Osteocyte (in vitro differentiated cells): ENCODE results near the gene SUSD3. TPM values are rescaled to one million over a fixed set of nuclear protein-coding genes. Genes with fewer than 3 reads are reported as not detected.

Experiments
- DNase-seq: peaks from one replicate; pipeline ENCODE4 v3.0.0; 2021; ENCODE audit warnings: mixed read lengths; ENCODE audit not compliant: unreplicated experiment; ENCODE audit errors: extremely low spot score
- H3K27ac Mint-ChIP-seq: one replicate; pipeline ENCODE4 v1.8.0; 2021; ENCODE audit warnings: mild to moderate bottlenecking, mixed read lengths; ENCODE audit not compliant: unreplicated experiment
- H3K27me3 Mint-ChIP-seq: one replicate; pipeline ENCODE4 v1.8.0; 2021; ENCODE audit warnings: mixed read lengths; ENCODE audit not compliant: unreplicated experiment
- H3K36me3 Mint-ChIP-seq: one replicate; pipeline ENCODE4 v1.8.0; 2021; ENCODE audit warnings: mixed read lengths; ENCODE audit not compliant: unreplicated experiment
- H3K4me1 Mint-ChIP-seq: one replicate; pipeline ENCODE4 v1.8.0; 2021; ENCODE audit warnings: mixed read lengths; ENCODE audit not compliant: unreplicated experiment
- H3K4me3 Mint-ChIP-seq: one replicate; pipeline ENCODE4 v1.8.0; 2021; ENCODE audit warnings: mild to moderate bottlenecking, moderate library complexity, mixed read lengths; ENCODE audit not compliant: unreplicated experiment
- H3K9me3 Mint-ChIP-seq: one replicate; pipeline ENCODE4 v1.8.0; 2021; ENCODE audit warnings: mixed read lengths; ENCODE audit not compliant: unreplicated experiment
- CTCF ChIP-seq: fragments of 200-600 bp; sonication (generic); IDR thresholded peaks from 2 replicates; pipeline ENCODE4 v1.5.0; 2021; ENCODE audit warnings: antibody characterized with exemption, mild to moderate bottlenecking, moderate library complexity
- total RNA-seq: library from RNA; stranded (reverse); gene quantifications from 2 replicates; pipeline ENCODE4 v1.2.1, GENCODE V29; 2021

The SUSD3 gene
- total RNA-seq, 1 donor from 2014 or later = not detected

- peak; percentile 54 for DNase-seq
- no peak for TF ChIP-seq CTCF
- H3K27me3 Mint-ChIP-seq = no peaks in the 10 kb centered on the region
- H3K4me1 Mint-ChIP-seq = no peaks in the 10 kb centered on the region
- H3K27ac Mint-ChIP-seq = no peak overlapping the region
- H3K4me3 Mint-ChIP-seq = no peak overlapping the region
- no peaks in the 10 kb centered on the region for H3K36me3 Mint-ChIP-seq
- no peaks in the 10 kb centered on the region for H3K9me3 Mint-ChIP-seq
These were observed 27.2 kb downstream of the SUSD3 start for GRCh38 chr9:93085676-93086075.

- Mint-ChIP-seq H3K9me3 (peaks cover 5% of the 10 kb centered on the region), H3K4me3 (no peak overlapping the region), H3K4me1 (no peaks in the 10 kb centered on the region), H3K27me3 (no peaks in the 10 kb centered on the region), H3K27ac (no peak overlapping the region), H3K36me3 (peaks cover 2% of the 10 kb centered on the region)
- peak; percentile 46 for DNase-seq
- no peak for TF ChIP-seq CTCF
These were observed 28.1 kb downstream of the SUSD3 start for GRCh38 chr9:93086447-93087224.

DNA sequence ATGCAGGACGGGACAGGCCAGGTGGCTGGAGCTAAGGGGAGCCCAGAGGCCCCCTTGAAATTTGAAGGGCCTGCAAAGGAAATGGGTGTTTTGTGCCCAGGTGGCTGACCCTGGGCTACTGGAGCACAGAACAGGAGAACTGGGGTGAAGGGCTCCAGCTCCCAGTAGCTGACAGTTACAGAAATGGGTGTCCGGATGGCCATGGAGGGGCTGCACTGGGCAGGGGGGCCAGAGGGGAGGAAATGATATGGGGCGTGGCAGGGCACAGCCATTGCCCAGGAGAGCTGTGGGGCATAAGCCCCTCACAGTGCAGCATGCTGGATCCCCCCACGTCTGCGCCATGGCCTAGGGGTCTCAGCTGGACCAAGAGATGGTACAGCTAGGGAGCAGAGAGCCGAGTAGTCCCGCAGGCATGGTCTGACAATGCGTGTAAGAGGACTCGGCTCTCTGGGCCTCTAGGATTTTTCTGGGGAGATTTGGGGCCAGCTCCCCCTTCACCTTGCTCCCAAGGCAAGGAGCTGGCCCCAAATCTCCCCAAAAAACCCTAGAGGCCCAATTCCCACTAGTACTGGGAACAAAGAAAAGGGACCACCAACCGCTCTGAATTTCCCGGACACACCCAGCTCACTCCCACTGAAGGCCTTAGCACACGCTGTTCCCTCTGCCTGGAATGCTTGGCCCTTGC, 29.6 kb downstream of the SUSD3 start:
- peak; percentile 77 for DNase-seq
- H3K27ac Mint-ChIP-seq = no peak overlapping the region

DNA sequence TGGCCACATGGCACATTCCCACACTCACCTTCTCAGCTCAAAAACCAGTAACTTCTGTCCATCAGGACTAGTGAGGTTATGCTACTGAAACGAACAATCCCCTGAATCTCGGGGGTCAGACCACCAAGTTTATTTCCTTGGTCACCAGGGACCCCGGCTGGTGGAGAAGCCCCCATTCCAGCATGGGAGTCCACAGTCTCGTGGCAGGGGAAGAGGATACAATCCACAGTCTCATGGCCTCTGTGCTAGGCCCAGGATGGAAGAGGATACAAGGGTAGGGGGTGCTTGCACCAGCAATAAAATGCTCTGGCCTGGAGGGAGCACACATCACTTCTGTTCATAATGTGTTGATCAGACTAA, 30.1 kb downstream of the SUSD3 start:
- peak; percentile 46 for DNase-seq
- no peak overlapping the region for H3K4me3 Mint-ChIP-seq
- no peaks in the 10 kb centered on the region for H3K27me3 Mint-ChIP-seq
- no peak for TF ChIP-seq CTCF
- H3K27ac Mint-ChIP-seq = no peak overlapping the region
- peaks cover 5% of the 10 kb centered on the region for H3K9me3 Mint-ChIP-seq
- H3K4me1 Mint-ChIP-seq = peaks cover 5% of the 10 kb centered on the region
- H3K36me3 Mint-ChIP-seq = peaks cover 2% of the 10 kb centered on the region

More for the DNA sequence above, 29.6 kb downstream of the SUSD3 start:
- no peak for TF ChIP-seq CTCF
- H3K27me3 Mint-ChIP-seq = no peaks in the 10 kb centered on the region
- H3K4me3 Mint-ChIP-seq = no peak overlapping the region
- no peaks in the 10 kb centered on the region for H3K4me1 Mint-ChIP-seq
- H3K9me3 Mint-ChIP-seq = peaks cover 5% of the 10 kb centered on the region
- H3K36me3 Mint-ChIP-seq = peaks cover 2% of the 10 kb centered on the region

DNA sequence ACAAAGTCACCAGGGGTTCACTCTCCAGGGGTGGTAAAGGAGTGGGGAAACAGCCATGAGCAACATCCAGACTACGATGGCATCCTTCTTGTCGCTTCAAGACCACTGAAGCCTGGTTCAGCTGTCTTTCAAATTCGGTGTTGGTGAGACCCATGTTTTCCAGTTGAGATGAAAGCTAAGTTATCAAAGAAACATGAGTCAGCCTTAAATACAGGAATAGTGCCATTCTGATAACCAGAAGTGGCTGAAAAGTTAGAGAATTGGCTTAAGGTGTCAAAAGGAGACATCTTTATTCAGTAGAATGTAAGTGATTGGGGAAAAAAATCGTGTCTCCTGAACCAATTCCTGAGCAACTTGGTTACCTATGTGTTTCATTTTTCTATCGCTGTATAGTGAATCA, 30.5 kb downstream of the SUSD3 start:
- H3K9me3 Mint-ChIP-seq = peaks cover 5% of the 10 kb centered on the region
- peaks cover 2% of the 10 kb centered on the region for H3K36me3 Mint-ChIP-seq
- peaks cover 6% of the 10 kb centered on the region for H3K4me1 Mint-ChIP-seq
- H3K27ac Mint-ChIP-seq = no peak overlapping the region
- no peaks in the 10 kb centered on the region for H3K27me3 Mint-ChIP-seq
- no peak overlapping the region for H3K4me3 Mint-ChIP-seq
- no peak for TF ChIP-seq CTCF
- DNase-seq = no peak
